RWPE1 (cell line): ENCODE measurements around the gene RAPGEF2.

ENCODE experiments used
- CTCF ChIA-PET: fragments of 350-600 bp; sonication (Branson Sonifier 250); formaldehyde crosslinking; extraction: SDS; loops from one replicate; lab custom pipeline; 2021; lab: Yijun Ruan, JAX
- POLR2A ChIA-PET: fragments of 400-600 bp; formaldehyde crosslinking; extraction: SDS; loops from one replicate; lab custom pipeline; 2020; ENCODE audit warnings: antibody characterized with exemption; ENCODE audit not compliant: low non-redundant PET; lab: Yijun Ruan, JAX
- DNase-seq: peaks from one replicate; pipeline ENCODE4 v3.0.0; 2012; ENCODE audit warnings: low spot score
- H3K27ac ChIP-seq: fragments of 450-650 bp; 2 replicates; pipeline ENCODE4 v1.5.1; 2017
- TF ChIP-seq, protein P1 (sequence below): fragments of 450-650 bp; conservative IDR thresholded peaks from 2 replicates; pipeline ENCODE4 v1.5.1; 2017; ENCODE audit warnings: low read depth, mild to moderate bottlenecking

RAPGEF2 gene

DNA sequence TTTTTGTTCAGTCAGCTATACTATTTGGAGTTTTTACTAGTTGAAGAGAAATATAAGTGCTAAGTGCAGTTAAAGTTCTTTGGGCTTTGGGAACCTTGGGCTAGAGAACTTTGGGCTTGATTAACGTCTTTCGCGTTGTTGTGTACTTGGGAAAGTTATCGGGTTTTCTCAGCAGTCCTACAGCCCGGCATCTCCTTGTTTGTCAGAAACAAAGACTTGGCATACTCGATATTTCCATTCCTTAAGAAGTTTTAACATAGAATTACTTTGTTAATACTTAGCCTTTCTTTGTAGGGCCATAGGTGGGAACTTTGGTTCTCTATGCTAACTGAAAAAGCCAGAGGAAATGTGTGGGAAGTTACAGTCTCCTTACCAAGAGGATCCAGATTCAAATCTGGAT, 28.7 kb downstream of the RAPGEF2 start:
- TF ChIP-seq, protein P1, sequence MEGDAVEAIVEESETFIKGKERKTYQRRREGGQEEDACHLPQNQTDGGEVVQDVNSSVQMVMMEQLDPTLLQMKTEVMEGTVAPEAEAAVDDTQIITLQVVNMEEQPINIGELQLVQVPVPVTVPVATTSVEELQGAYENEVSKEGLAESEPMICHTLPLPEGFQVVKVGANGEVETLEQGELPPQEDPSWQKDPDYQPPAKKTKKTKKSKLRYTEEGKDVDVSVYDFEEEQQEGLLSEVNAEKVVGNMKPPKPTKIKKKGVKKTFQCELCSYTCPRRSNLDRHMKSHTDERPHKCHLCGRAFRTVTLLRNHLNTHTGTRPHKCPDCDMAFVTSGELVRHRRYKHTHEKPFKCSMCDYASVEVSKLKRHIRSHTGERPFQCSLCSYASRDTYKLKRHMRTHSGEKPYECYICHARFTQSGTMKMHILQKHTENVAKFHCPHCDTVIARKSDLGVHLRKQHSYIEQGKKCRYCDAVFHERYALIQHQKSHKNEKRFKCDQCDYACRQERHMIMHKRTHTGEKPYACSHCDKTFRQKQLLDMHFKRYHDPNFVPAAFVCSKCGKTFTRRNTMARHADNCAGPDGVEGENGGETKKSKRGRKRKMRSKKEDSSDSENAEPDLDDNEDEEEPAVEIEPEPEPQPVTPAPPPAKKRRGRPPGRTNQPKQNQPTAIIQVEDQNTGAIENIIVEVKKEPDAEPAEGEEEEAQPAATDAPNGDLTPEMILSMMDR, result no peak
- no peak for DNase-seq
- H3K27ac ChIP-seq, result no peak overlapping the region
- ChIA-PET POLR2A (no interaction called here), CTCF (interaction anchor here (1.3 kb wide), 1 partner anchor 48 kb away, joined by 3 read pairs; no protein-coding TSS in a partner anchor)

DNA sequence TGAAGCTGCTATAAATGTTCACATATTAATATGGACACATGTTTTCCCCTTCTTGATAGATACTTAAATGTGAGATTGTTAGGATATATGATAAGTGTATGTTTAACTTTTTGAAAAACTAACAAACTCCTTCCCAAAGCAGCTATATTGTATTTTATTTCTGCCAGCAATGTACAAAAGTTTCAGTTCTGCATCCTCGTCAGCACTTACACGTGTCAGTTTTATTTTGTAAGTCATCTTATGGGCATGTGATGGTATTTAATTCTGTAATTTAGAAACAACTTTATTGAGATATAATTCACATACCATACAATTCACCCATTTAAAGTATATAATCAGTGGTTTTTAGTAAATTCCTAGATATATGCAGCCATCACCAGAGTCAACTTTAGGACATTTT, 31.6 kb downstream of the RAPGEF2 start:
- CTCF ChIA-PET, result no interaction called here
- POLR2A ChIA-PET, result no interaction called here
- TF ChIP-seq, protein P1, result no peak

DNA sequence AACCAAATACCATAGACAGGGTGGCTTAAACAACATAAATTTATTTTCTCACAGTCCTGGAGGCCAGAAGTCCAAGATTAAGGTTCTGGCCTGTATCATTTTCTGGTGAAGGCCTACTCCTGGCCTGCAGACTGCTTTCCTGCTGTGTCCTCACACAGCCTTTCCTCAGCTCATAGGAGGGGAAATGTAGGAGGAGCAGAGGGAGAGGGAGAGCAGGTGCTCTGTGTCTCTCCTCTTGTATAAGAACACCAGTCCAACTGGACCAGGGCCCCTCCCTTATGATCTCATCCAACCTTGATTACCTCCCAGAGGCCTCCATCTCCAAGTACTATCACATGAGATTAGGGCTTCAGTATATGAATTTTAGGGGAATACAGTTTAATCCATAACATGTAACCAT, 34.3 kb downstream of the RAPGEF2 start:
- no peak for DNase-seq
- H3K27ac ChIP-seq, result no peak overlapping the region
- ChIA-PET POLR2A (no interaction called here), CTCF (no interaction called here)
- TF ChIP-seq, protein P1, result no peak

More for the DNA sequence above, 31.6 kb downstream of the RAPGEF2 start:
- no peak overlapping the region for H3K27ac ChIP-seq
- no peak for DNase-seq

DNA sequence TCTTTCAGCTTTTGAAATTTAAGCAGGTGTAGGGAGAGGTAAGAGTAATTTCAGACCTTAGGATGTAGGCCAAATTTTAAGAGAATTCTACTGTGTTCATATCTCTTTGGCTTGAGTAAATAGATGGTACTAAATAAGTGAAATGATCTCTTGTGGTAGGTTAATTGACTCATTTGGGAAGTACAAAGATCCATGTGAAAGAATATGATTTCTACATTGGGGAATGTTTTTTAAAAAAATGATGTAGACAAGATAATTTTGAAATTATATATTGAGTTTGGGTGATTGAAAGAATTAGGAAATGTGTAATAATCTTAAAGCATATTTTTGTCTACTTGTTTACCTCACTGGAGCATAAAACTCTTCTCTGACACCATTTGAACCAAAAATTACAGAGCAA, 35.6 kb downstream of the RAPGEF2 start:
- CTCF ChIA-PET, result no interaction called here
- no peak for DNase-seq
- POLR2A ChIA-PET, result no interaction called here
- no peak overlapping the region for H3K27ac ChIP-seq
- TF ChIP-seq, protein P1, result no peak

DNA sequence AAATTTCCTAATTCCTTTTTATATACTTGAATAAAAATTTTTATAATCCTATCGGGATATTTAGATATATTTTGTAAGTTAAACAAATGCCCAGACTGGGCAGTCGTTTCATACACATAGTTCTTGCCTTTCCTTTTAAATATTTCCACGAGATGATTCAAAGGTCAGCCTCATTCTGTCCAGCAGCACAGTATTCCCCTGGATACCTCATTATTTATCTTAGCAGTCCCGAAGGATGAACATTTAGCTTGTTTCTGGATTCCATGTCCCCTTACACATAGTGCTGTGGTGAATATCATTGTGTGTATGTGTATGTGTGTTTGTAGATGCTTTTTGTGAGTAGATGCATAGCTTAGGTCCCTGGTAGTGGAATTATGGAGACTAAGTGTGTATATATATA, 38.3 kb downstream of the RAPGEF2 start:
- TF ChIP-seq, protein P1, result no peak
- POLR2A ChIA-PET, result no interaction called here
- H3K27ac ChIP-seq, result no peak overlapping the region
- DNase-seq, result no peak
- CTCF ChIA-PET, result interaction anchor here (1.0 kb wide), 1 partner anchor 62 kb away, joined by 4 read pairs; no protein-coding TSS in a partner anchor

DNA sequence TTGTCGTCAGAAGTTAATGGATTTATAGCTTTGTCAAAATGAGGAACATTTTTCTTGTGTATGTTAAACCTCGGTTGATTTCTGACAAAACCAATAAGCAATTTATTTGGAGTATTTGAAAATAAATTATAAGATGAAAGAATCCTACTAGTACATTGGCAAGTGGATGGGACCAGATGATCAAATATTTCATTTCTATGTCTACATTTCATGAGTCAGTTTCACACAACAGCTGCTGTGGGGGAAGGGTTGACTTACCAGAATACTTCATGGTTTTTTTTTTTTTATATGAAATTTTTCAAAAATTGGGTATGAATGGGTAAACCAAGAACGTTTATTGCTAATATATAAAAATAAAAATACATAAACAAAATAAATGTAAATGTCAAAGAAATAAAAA, 39.4 kb downstream of the RAPGEF2 start:
- peak; percentile 9 for DNase-seq
- CTCF ChIA-PET, result no interaction called here
- POLR2A ChIA-PET, result no interaction called here
- H3K27ac ChIP-seq, result no peak overlapping the region
- TF ChIP-seq, protein P1, result no peak
